Neural progenitor cell (in vitro differentiated cells): ENCODE results near the gene MAD1L1. TPM values are rescaled to one million over a fixed set of nuclear protein-coding genes. Genes with fewer than 3 reads are reported as not detected.

ENCODE experiments used
- DNase-seq: peaks from one replicate; pipeline ENCODE4 v3.0.0-alpha.2; 2016; ENCODE audit warnings: low spot score
- H2AFZ ChIP-seq: fragments of 200-600 bp; sonication (generic); replicated peaks from 2 replicates; pipeline ENCODE4 v1.6.1; 2016; ENCODE audit warnings: antibody characterized with exemption
- H3F3A ChIP-seq: fragments of 200-600 bp; sonication (generic); 2 replicates; pipeline ENCODE4 v1.6.1; 2016; ENCODE audit warnings: antibody characterized with exemption, low read depth
- H3K27ac ChIP-seq: fragments of 200-600 bp; sonication (generic); 2 replicates; pipeline ENCODE4 v1.5.1; 2016; ENCODE audit warnings: mild to moderate bottlenecking
- H3K27me3 ChIP-seq: fragments of 200-600 bp; sonication (generic); 2 replicates; pipeline ENCODE4 v1.6.1; 2016; ENCODE audit warnings: mild to moderate bottlenecking, moderate library complexity
- H3K36me3 ChIP-seq: fragments of 200-600 bp; sonication (generic); 2 replicates; pipeline ENCODE4 v1.5.1; 2016
- H3K4me1 ChIP-seq: fragments of 200-600 bp; sonication (generic); 2 replicates; pipeline ENCODE4 v1.6.1; 2016; ENCODE audit warnings: mixed run types
- H3K4me2 ChIP-seq: fragments of 200-600 bp; sonication (generic); 2 replicates; pipeline ENCODE4 v1.6.1; 2016
- H3K4me3 ChIP-seq: fragments of 200-600 bp; sonication (generic); 2 replicates; pipeline ENCODE4 v1.5.1; 2016
- H3K79me2 ChIP-seq: fragments of 200-600 bp; sonication (generic); 2 replicates; pipeline ENCODE4 v1.6.1; 2016; ENCODE audit warnings: low read depth
- H3K9ac ChIP-seq: fragments of 200-600 bp; sonication (generic); 2 replicates; pipeline ENCODE4 v1.6.1; 2016
- H3K9me3 ChIP-seq: fragments of 200-600 bp; sonication (generic); 2 replicates; pipeline ENCODE4 v1.5.1; 2016; ENCODE audit warnings: low read depth
- H4K20me1 ChIP-seq: fragments of 200-600 bp; sonication (generic); 2 replicates; pipeline ENCODE4 v1.6.1; 2016; ENCODE audit warnings: low read depth
- H3K27ac Mint-ChIP-seq: 3 replicates; pipeline ENCODE4 v1.8.0; 2021; ENCODE audit warnings: mixed read lengths
- H3K27me3 Mint-ChIP-seq: 2 replicates; pipeline ENCODE4 v1.8.0; 2022; ENCODE audit warnings: low read depth, mild to moderate bottlenecking, inconsistent platforms, moderate library complexity, mixed read lengths; ENCODE audit not compliant: insufficient read depth
- H3K36me3 Mint-ChIP-seq: 3 replicates; pipeline ENCODE4 v1.8.0; 2021; ENCODE audit warnings: mixed read lengths
- H3K4me1 Mint-ChIP-seq: 3 replicates; pipeline ENCODE4 v1.8.0; 2021; ENCODE audit warnings: mixed read lengths
- H3K4me3 Mint-ChIP-seq: 3 replicates; pipeline ENCODE4 v1.8.0; 2021; ENCODE audit warnings: mild to moderate bottlenecking, moderate library complexity, mixed read lengths
- H3K9me3 Mint-ChIP-seq: 3 replicates; pipeline ENCODE4 v1.8.0; 2020; ENCODE audit warnings: mixed read lengths
- CTCF ChIP-seq: fragments of 200-600 bp; sonication (generic); IDR thresholded peaks from 2 replicates; pipeline ENCODE4 v1.5.1; 2017; ENCODE audit warnings: antibody characterized with exemption, mild to moderate bottlenecking
- EZH2 ChIP-seq: fragments of 200-600 bp; sonication (generic); IDR thresholded peaks from 2 replicates; pipeline ENCODE4 v1.6.1; 2017; ENCODE audit warnings: antibody characterized with exemption, mild to moderate bottlenecking, moderate library complexity
- EZH2phosphoT487 ChIP-seq: fragments of 200-600 bp; sonication (generic); IDR thresholded peaks from 2 replicates; pipeline ENCODE4 v1.6.1; 2017; ENCODE audit warnings: antibody characterized with exemption
- total RNA-seq: library from RNA; depleted of rRNA; stranded (reverse); fragments of >200 nt; gene quantifications from 2 replicates; pipeline ENCODE4 v1.2.3, GENCODE V29; 2015; ENCODE audit warnings: low replicate concordance

The MAD1L1 gene
- total RNA-seq, 1 donor from 2014 or later, result 23.7 TPM

DNA sequence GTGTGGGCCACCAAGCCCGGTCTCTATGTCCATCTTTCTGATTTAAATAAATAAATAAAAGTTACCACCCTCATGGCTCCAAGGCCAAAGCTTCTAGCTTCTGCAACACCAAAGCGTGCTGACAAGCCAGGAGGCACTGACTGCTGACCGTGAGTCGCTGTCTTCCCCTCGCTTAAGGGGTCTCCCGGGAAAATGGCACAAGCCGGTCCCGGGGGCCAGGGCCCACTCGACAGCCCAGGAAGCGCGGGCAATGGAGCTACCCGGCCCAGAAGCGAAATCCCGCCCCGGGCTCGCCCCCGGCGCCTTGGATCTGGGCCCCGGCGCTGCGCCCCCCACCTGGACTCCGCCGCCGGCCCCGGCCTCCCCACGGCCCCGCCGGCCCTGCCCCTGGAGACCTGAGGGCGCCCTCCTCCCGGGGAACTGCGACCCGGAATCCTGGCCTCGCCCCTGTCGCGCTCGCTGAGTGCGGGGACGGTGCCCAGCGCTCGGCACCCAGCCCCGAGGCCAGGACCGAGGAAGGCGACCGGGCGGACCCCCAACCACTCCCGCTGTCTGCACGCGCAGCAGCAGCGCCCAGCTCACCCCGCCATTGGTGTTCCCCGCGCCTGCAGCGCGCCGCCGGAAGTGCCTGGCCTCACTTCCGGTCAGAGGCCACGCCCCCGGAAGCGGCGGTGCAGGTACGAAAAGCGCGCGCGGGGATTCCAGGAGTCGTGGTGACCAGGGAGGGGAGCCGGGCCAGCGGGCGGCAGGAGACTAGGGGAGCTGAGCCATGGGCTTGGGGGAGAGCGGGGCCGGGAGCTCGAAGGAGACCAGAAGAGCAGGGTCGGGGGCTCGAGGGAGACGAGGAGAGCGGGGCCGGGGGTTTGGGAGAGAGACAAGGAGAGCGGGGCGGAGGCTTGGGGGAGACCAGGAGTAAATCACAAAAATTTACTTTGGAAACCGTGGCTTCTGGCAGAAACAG, 9.1 kb upstream of the MAD1L1 start, which contains the start of the genes MRM2 and NUDT1:
Gene MRM2 (minus strand): TSS at position 626 of the 961 bp plus-strand sequence. CDS start 36 bp downstream, at position 590.
Gene NUDT1 (plus strand): TSS at position 647 of the 961 bp plus-strand sequence. CDS start 2,349 bp downstream, outside the sequence.
- peaks cover 12% of the 10 kb centered on the region for H3K4me1 ChIP-seq
- H3K27ac ChIP-seq, result no peak within 1 kb of the TSS
- H3K4me3 Mint-ChIP-seq, result peak within 1 kb of the TSS; percentile 94
- no peaks in the 10 kb centered on the region for H3K27me3 ChIP-seq
- no peaks in the 10 kb centered on the region for H3K9me3 Mint-ChIP-seq
- H3K27ac Mint-ChIP-seq, result peak within 1 kb of the TSS; percentile 74
- peak within 1 kb of the TSS; percentile 71 for H3K9ac ChIP-seq
- peaks cover 11% of the 10 kb centered on the region for H4K20me1 ChIP-seq
- peaks cover 48% of the 10 kb centered on the region for H3K79me2 ChIP-seq
- H3K4me3 ChIP-seq, result peak within 1 kb of the TSS; percentile 70
- TF ChIP-seq CTCF, result no peak
- no peak for TF ChIP-seq EZH2
- no peak for TF ChIP-seq EZH2phosphoT487
- peaks cover 1% of the 10 kb centered on the region for H3F3A ChIP-seq
- no peaks in the 10 kb centered on the region for H3K36me3 ChIP-seq
- peak; percentile 95 for DNase-seq
- no peaks in the 10 kb centered on the region for H3K9me3 ChIP-seq
- peaks cover 7% of the 10 kb centered on the region for H3K36me3 Mint-ChIP-seq
- peaks cover 3% of the 10 kb centered on the region for H3K27me3 Mint-ChIP-seq
- peak within 1 kb of the TSS; percentile 97 for H3K4me2 ChIP-seq
- peaks cover 20% of the 10 kb centered on the region for H3K4me1 Mint-ChIP-seq
- peak within 1 kb of the TSS; percentile 54 for H2AFZ ChIP-seq

DNA sequence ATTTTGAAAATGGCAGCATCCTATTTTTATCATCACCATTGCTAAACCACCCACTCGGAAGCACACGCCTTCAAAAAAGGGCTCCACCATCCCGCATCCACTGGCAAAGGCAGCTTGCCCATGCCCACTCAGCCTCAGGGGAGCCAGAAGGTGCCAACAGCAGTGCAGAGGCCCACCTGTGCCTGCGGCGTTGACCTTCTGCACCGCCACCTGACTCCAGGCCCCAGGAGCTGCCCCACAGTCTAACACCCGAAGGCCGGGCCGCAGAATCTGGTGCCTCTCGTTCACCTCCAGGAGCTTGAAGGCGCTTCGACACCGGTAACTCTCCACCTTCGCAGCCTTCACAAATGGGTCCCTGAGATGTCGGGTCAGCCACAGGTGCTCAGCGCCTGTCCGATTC, 6.5 kb upstream of the MAD1L1 start:
- Histone ChIP-seq H3K79me2 (peaks cover 48% of the 10 kb centered on the region), H3K27ac (no peak overlapping the region), H3K36me3 (peaks cover 5% of the 10 kb centered on the region), H4K20me1 (peaks cover 11% of the 10 kb centered on the region), H3K4me1 (peaks cover 12% of the 10 kb centered on the region), H3K4me2 (no peak overlapping the region), H3K27me3 (no peaks in the 10 kb centered on the region), H3F3A (peaks cover 8% of the 10 kb centered on the region), H3K4me3 (no peak overlapping the region), H3K9ac (no peak overlapping the region), H2AFZ (no peak overlapping the region), H3K9me3 (no peaks in the 10 kb centered on the region)
- TF ChIP-seq EZH2phosphoT487 (no peak), EZH2 (no peak), CTCF (no peak)
- Mint-ChIP-seq H3K9me3 (no peaks in the 10 kb centered on the region), H3K27me3 (no peaks in the 10 kb centered on the region), H3K4me1 (peaks cover 7% of the 10 kb centered on the region), H3K27ac (no peak overlapping the region), H3K36me3 (peaks cover 12% of the 10 kb centered on the region), H3K4me3 (no peak overlapping the region)
- no peak for DNase-seq

GRCh38 chr7:2237109-2237602, 4.4 kb upstream of the MAD1L1 start:
- no peak overlapping the region for H3K27ac Mint-ChIP-seq
- no peak overlapping the region for H3K4me3 Mint-ChIP-seq

More at GRCh38 chr7:2237109-2237602, 4.4 kb upstream of the MAD1L1 start:
- Mint-ChIP-seq H3K9me3 (no peaks in the 10 kb centered on the region), H3K4me1 (peaks cover 10% of the 10 kb centered on the region), H3K36me3 (peaks cover 12% of the 10 kb centered on the region), H3K27me3 (no peaks in the 10 kb centered on the region)
- Histone ChIP-seq H3K79me2 (peaks cover 35% of the 10 kb centered on the region), H3K36me3 (peaks cover 5% of the 10 kb centered on the region), H3K27me3 (no peaks in the 10 kb centered on the region), H3K9me3 (no peaks in the 10 kb centered on the region), H2AFZ (no peak overlapping the region), H3K4me3 (no peak overlapping the region), H3K27ac (no peak overlapping the region), H3K4me2 (no peak overlapping the region), H3K9ac (no peak overlapping the region), H3K4me1 (peaks cover 5% of the 10 kb centered on the region), H4K20me1 (peaks cover 12% of the 10 kb centered on the region), H3F3A (peaks cover 24% of the 10 kb centered on the region)
- TF ChIP-seq EZH2phosphoT487, result no peak
- no peak for TF ChIP-seq EZH2
- DNase-seq, result no peak
